Measurements from ENCODE around the gene CREB5.

DNA sequence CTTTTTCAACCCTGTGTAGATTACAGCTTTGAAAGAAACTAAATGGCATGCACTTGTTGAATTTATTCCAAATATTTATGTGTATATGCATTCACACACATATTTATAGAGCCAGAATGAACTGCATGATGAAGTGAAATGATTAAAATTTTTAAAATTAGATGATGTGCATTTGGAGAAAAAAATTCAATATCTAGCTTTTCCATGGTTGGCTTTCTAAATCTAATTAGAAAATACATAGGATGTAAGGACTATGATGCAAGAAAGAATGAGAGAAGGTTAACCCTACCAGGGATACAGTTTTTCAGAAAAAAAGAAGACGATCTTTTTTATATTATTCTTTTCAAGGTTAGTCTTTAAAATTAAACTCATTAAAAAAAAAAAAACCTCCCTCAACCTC, 341.3 kb downstream of the CREB5 start:
- TF ChIP-seq, protein P1, sequence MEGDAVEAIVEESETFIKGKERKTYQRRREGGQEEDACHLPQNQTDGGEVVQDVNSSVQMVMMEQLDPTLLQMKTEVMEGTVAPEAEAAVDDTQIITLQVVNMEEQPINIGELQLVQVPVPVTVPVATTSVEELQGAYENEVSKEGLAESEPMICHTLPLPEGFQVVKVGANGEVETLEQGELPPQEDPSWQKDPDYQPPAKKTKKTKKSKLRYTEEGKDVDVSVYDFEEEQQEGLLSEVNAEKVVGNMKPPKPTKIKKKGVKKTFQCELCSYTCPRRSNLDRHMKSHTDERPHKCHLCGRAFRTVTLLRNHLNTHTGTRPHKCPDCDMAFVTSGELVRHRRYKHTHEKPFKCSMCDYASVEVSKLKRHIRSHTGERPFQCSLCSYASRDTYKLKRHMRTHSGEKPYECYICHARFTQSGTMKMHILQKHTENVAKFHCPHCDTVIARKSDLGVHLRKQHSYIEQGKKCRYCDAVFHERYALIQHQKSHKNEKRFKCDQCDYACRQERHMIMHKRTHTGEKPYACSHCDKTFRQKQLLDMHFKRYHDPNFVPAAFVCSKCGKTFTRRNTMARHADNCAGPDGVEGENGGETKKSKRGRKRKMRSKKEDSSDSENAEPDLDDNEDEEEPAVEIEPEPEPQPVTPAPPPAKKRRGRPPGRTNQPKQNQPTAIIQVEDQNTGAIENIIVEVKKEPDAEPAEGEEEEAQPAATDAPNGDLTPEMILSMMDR (IDR thresholded peaks at IDR 0.05) = no peak
- no peak for TF ChIP-seq POLR2A (IDR thresholded peaks at IDR 0.05)
